Mucosa of descending colon (tissue), 3 donors: Measurements from ENCODE around the gene TPST1. TPM values are rescaled to one million over a fixed set of nuclear protein-coding genes. Genes with fewer than 3 reads are reported as not detected.
A peak's percentile ranks its signal among the peaks of the same experiment; 100 is the strongest.

Source experiments
- ATAC-seq: fragments of 200-7000 bp; cut with Tn5 transposase; one replicate; pipeline ENCODE4 v1.9.1; 2020; ENCODE audit warnings: mild to moderate bottlenecking, moderate library complexity
- DNase-seq, 3 donors: peaks; one replicate each; pipeline ENCODE4 v3.0.0-alpha.2; 2020
- H3K36me3 ChIP-seq: fragments of 200-600 bp; one replicate; pipeline ENCODE4 v1.8.0; 2021; ENCODE audit warnings: low read depth, mild to moderate bottlenecking
- H3K4me1 ChIP-seq: fragments of 200-600 bp; one replicate; pipeline ENCODE4 v1.8.0; 2021; ENCODE audit warnings: low read depth, mild to moderate bottlenecking
- H3K4me3 ChIP-seq: fragments of 200-600 bp; one replicate; pipeline ENCODE4 v1.8.0; 2021; ENCODE audit warnings: mild to moderate bottlenecking
- H3K9me3 ChIP-seq: fragments of 200-600 bp; one replicate; pipeline ENCODE4 v1.8.0; 2021; ENCODE audit warnings: mild to moderate bottlenecking
- intact Hi-C, 2 donors: fragments of 100-400 bp; cut with DNase I in 1 of 2; cut with micrococcal nuclease in 1 of 2; formaldehyde crosslinking; loops; one replicate each; pipeline versions ENCODE4 v1.11.0 to v1.11.1; 2022; cut with DNase I, micrococcal nuclease
- total RNA-seq, 3 donors: library from RNA; stranded (reverse); fragmentation: NEBNext Ultra II Directional in 2 of 3; extraction: Animal tissue kit (Norgen Biotek cat#: 25700) in 2 of 3; gene quantifications; one replicate each; pipeline versions ENCODE4 v1.2.1 to v1.2.4, GENCODE V29; 2021 to 2023
- TF ChIP-seq, protein P1 (sequence below): fragments of 200-600 bp; IDR thresholded peaks from one replicate; pipeline ENCODE4 v1.8.0; 2022; ENCODE audit warnings: antibody characterized with exemption, mild to moderate bottlenecking
- donor health status: DM: no; HTN: no; CAD: no; lungs with moderate emphysema.
- donor health status: DM: no; HTN: no; CAD: no.
- donor health status: DM: no; HTN: yes; CAD: no.

TPST1 gene
- total RNA-seq, 3 donors from 2014 or later = 3.5 to 15.0 (median 8.5) TPM

DNA sequence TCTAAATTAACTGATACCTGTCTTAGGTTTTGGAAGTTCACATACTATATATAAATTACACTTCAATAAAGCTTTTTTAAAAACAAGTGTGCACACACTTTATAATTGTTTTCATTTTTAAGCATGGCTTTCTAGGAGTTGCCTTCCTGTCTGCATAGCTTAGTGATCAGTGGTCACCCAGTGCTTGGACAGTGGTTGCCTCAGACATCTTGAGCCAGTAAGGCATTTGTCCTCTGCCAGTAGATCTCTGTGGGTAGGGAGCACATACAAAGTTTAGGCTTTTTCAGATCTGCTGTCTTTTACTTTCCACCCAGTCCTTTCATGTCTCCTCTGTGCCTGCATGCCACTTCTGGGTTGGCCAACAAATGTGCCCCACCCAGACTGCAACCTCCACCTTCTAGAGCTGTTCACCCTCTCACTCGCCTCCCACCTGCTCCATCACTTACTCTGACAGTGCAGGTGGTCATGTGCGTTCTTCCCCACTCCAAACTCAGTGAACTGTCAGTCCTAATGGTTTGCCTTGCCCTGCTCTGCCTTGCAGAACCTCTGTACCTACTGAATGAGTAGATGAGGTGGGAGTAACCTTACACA, 31.7 kb downstream of the TPST1 start:
- DNase-seq (no peak), ATAC-seq (peak; percentile 59)
- intact Hi-C loops = no loop called here

DNA sequence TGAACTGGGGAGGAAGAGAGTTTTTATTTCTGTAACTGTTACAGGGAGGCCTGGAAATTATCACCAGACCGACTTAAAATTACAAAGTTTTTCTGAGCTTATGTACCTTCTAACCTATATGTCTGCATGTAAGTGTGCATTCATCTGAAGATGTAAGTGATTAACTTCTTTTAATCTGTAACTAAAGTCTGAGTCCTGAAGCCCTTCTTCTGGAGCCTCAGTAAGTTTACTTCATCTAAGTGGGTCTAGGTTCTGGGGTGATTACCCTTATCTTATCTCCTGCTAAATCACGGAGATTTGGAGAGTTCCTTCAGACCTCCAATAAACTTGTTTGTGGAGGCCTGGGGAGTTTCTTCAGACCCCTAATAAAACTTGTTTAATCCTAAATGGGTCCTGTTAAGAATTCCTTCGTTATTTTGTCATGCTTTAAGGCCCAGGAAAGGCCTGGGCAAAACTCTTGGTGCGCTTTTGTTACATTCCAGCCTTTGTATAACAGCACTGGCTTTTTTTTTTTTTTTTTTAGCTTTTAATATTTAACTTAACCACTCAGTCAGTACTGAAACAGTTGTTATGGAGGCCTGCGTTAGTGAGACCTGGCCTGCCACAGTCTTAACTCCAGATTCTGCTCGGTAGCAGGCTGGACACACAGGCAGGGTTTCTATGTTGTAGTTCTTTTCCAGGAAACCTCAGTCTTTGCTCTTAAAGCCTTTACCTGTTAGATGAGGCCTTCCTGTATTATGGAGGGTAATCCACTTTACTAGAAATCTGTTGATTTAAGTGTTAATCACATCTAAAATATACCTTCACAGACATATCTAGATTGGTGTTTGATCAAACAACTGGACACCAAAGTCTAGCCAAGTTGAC, 33.0 kb downstream of the TPST1 start:
- H3K36me3 ChIP-seq = no peaks in the 10 kb centered on the region
- TF ChIP-seq, protein P1, sequence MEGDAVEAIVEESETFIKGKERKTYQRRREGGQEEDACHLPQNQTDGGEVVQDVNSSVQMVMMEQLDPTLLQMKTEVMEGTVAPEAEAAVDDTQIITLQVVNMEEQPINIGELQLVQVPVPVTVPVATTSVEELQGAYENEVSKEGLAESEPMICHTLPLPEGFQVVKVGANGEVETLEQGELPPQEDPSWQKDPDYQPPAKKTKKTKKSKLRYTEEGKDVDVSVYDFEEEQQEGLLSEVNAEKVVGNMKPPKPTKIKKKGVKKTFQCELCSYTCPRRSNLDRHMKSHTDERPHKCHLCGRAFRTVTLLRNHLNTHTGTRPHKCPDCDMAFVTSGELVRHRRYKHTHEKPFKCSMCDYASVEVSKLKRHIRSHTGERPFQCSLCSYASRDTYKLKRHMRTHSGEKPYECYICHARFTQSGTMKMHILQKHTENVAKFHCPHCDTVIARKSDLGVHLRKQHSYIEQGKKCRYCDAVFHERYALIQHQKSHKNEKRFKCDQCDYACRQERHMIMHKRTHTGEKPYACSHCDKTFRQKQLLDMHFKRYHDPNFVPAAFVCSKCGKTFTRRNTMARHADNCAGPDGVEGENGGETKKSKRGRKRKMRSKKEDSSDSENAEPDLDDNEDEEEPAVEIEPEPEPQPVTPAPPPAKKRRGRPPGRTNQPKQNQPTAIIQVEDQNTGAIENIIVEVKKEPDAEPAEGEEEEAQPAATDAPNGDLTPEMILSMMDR = no peak
- DNase-seq = no peak

More for the DNA sequence above, 31.7 kb downstream of the TPST1 start:
- H3K4me1 ChIP-seq = no peaks in the 10 kb centered on the region
- H3K4me3 ChIP-seq = no peak overlapping the region
- H3K9me3 ChIP-seq = no peaks in the 10 kb centered on the region
- H3K36me3 ChIP-seq = no peaks in the 10 kb centered on the region
- TF ChIP-seq, protein P1 = no peak

DNA sequence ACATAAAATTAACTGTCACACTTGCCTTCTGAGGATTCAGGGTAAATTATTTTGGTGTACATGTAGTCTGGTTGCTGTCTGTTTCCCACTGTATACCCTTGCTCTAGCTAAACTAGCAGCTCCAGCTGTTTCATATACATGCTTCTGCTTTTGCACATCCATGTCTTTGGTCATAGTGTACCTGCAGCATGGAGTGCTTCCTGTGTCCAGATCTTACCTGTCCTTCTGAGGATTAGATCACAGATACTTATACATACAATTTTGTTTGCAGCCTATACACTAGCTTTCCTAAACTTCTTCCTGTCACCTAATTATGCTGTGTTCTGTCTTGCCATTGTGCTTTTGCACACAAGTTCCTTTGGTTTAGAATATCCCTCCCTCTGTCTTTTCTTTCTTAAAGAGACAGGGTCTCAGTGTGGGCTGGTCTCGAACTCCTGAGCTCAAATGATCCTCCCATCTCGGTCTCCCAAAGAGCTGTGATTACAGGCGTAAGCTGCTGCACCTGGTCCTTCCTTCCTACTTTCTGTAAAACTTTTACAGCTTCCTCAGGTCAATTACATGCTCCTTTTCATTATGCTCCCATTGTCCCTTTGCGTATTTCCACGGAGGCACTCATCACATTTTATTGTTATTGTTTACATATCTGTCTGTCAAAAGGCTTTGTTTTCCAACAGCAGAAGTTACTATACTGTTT, 33.8 kb downstream of the TPST1 start:
- TF ChIP-seq, protein P1 = no peak
- DNase-seq = no peak
- ATAC-seq = peak; percentile 56
- H3K4me1 ChIP-seq = no peaks in the 10 kb centered on the region
- H3K36me3 ChIP-seq = no peaks in the 10 kb centered on the region
- intact Hi-C loops = no loop called here
- no peak overlapping the region for H3K4me3 ChIP-seq
- H3K9me3 ChIP-seq = no peaks in the 10 kb centered on the region

More for the DNA sequence above, 33.0 kb downstream of the TPST1 start:
- Histone ChIP-seq H3K4me3 (no peak overlapping the region), H3K4me1 (no peaks in the 10 kb centered on the region), H3K9me3 (no peaks in the 10 kb centered on the region)
- ATAC-seq = peak; percentile 56
- intact Hi-C loops = no loop called here

DNA sequence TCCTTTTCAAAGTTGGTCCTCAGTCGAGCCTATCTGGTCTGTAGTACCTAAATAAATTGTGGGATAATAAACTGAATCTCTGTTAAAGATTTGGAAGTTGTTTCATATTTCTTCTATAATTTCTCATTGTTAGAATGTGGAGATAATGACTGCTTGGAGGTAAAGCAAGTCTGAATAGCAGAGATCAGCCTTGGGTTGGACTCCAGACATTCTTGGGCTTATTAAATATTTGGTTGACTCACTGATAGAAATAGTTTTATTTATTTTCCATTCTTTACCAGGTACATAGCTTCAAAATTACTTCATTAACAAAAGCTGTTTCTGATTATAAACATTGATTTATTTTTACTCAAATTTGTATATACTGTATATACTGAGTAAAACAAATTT, 34.3 kb downstream of the TPST1 start:
- TF ChIP-seq, protein P1 = no peak
- ATAC-seq = no peak
- no peak for DNase-seq
- no peak overlapping the region for H3K4me3 ChIP-seq
- intact Hi-C loops = no loop called here
- H3K36me3 ChIP-seq = no peaks in the 10 kb centered on the region
- no peaks in the 10 kb centered on the region for H3K4me1 ChIP-seq
- H3K9me3 ChIP-seq = no peaks in the 10 kb centered on the region

- TF ChIP-seq, protein P1 = no peak
- DNase-seq (no peak), ATAC-seq (no peak)
- no peaks in the 10 kb centered on the region for H3K9me3 ChIP-seq
- H3K36me3 ChIP-seq = no peaks in the 10 kb centered on the region
- intact Hi-C loops = no loop called here
- no peak overlapping the region for H3K4me3 ChIP-seq
- no peaks in the 10 kb centered on the region for H3K4me1 ChIP-seq
Measured at GRCh38 chr7:66245008-66245407, 39.9 kb downstream of the TPST1 start.
